G401 (cell line): ENCODE data around the gene UFSP1. TPM values are rescaled to one million over a fixed set of nuclear protein-coding genes. Genes with fewer than 3 reads are reported as not detected.

ENCODE experiments used
- DNase-seq: peaks from one replicate; pipeline ENCODE4 v3.0.0-alpha.2; 2015; ENCODE audit warnings: low spot score
- in situ Hi-C: cut with HindIII; loops from 2 replicates; pipeline ENCODE4 v1.10.0; 2016; ENCODE audit warnings: low sequenced_read_pairs, mixed read lengths
- total RNA-seq: library from RNA; depleted of rRNA; stranded (reverse); fragments of >200 nt; shearing (Covaris generic); gene quantifications from 2 replicates; pipeline ENCODE4 v1.2.3, GENCODE V29; 2014

UFSP1 gene
- total RNA-seq, 1 experiment from 2014 or later = 3.6 TPM

GRCh38 chr7:100896732-100897608 is 7.5 kb upstream of the UFSP1 start:
- in situ Hi-C loops = no loop called here
- DNase-seq = peak; percentile 59

GRCh38 chr7:100895956-100896731 is 6.6 kb upstream of the UFSP1 start:
- DNase-seq = peak; percentile 83
- in situ Hi-C loops = no loop called here

GRCh38 chr7:100895701-100895955 is 6.1 kb upstream of the UFSP1 start, which contains the start of gene ACHE:
Gene ACHE, minus strand, starts transcription at chr7:100895888. Its CDS starts 1,656 bp downstream, at chr7:100894232.
- DNase-seq = no peak
- in situ Hi-C loops = no loop called here

GRCh38 chr7:100894860-100895700 is 5.6 kb upstream of the UFSP1 start:
- in situ Hi-C loops = no loop called here
- peak; percentile 59 for DNase-seq

GRCh38 chr7:100893910-100894721 is 4.6 kb upstream of the UFSP1 start:
- in situ Hi-C loops = no loop called here
- DNase-seq = peak; percentile 47

- no peak for DNase-seq
- in situ Hi-C loops = no loop called here
Measured at GRCh38 chr7:100893318-100893895, 3.9 kb upstream of the UFSP1 start.

GRCh38 chr7:100892364-100893317 is 3.1 kb upstream of the UFSP1 start:
- DNase-seq = no peak
- in situ Hi-C loops = no loop called here

- in situ Hi-C loops = no loop called here
Measured at GRCh38 chr7:100891568-100892247, 2.2 kb upstream of the UFSP1 start.

GRCh38 chr7:100890653-100891567 is 1.4 kb upstream of the UFSP1 start:
- in situ Hi-C loops = no loop called here
- DNase-seq = no peak

More at GRCh38 chr7:100891568-100892247, 2.2 kb upstream of the UFSP1 start:
- DNase-seq = no peak

- DNase-seq = no peak
- in situ Hi-C loops = loop anchor here (10.0 kb wide), 1 partner anchor 166 kb away; no protein-coding TSS in a partner anchor
Measured at GRCh38 chr7:100888291-100888987, 1.1 kb downstream of the UFSP1 start.

GRCh38 chr7:100887516-100888290 is 1.8 kb downstream of the UFSP1 start:
- in situ Hi-C loops = loop anchor here (10.0 kb wide), 1 partner anchor 167 kb away; no protein-coding TSS in a partner anchor
- no peak for DNase-seq

GRCh38 chr7:100886936-100887515 is 2.5 kb downstream of the UFSP1 start:
- in situ Hi-C loops = loop anchor here (10.0 kb wide), 1 partner anchor 168 kb away; no protein-coding TSS in a partner anchor
- no peak for DNase-seq

- in situ Hi-C loops = loop anchor here (10.0 kb wide), 1 partner anchor 168 kb away; no protein-coding TSS in a partner anchor
- no peak for DNase-seq
Measured at GRCh38 chr7:100886142-100886935, 3.2 kb downstream of the UFSP1 start.
